ENCODE data around the gene OLFML2A. TPM values are rescaled to one million over a fixed set of nuclear protein-coding genes. Genes with fewer than 3 reads are reported as not detected.

OLFML2A gene
- total RNA-seq, 1 experiment from 2014 or later: 0.99 TPM

DNA sequence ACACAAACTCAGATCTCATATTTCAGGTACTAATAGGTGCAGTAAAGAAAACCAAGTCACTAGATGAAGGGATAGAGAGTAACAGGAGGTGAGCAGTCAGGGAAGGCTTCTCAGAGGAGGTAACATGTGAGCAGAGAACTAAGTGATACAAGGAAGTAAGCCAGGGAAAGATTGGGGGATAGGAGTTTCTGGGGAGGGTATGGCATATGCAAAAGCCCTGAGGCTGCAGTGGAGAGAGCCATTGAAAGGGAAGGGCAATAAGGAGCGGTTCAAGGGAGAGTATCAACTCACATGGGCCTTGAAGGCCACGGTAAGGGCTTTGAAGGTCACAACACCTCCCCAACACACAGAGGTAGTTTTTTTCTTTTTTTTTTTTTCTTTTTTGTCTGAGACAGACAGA, 6.9 kb downstream of the OLFML2A start:
- intact Hi-C loops (cut with micrococcal nuclease; ENCODE audit: unreplicated experiment): no loop called here
- Mint-ChIP-seq H3K36me3 (ENCODE audit: insufficient read depth, unreplicated experiment) (no peaks in the 10 kb centered on the region), H3K27ac (ENCODE audit: unreplicated experiment) (no peak overlapping the region), H3K4me1 (ENCODE audit: low read depth, unreplicated experiment) (peaks cover 21% of the 10 kb centered on the region), H3K9me3 (ENCODE audit: low read depth, unreplicated experiment) (no peaks in the 10 kb centered on the region), H3K4me3 (ENCODE audit: low read depth, unreplicated experiment) (no peak overlapping the region), H3K27me3 (ENCODE audit: unreplicated experiment) (no peaks in the 10 kb centered on the region)
- no peak for TF ChIP-seq CTCF (IDR thresholded peaks at IDR 0.05; ENCODE audit: unreplicated experiment)
- BruUV-seq (replicated peaks): no TSS peak
- DNase-seq: no peak
- CTCF ChIA-PET: no interaction called here

GRCh38 chr9:124784509-124784908, 7.6 kb downstream of the OLFML2A start:
- H3K4me3 Mint-ChIP-seq (ENCODE audit: low read depth, unreplicated experiment): no peak overlapping the region
- CTCF ChIA-PET: no interaction called here

DNA sequence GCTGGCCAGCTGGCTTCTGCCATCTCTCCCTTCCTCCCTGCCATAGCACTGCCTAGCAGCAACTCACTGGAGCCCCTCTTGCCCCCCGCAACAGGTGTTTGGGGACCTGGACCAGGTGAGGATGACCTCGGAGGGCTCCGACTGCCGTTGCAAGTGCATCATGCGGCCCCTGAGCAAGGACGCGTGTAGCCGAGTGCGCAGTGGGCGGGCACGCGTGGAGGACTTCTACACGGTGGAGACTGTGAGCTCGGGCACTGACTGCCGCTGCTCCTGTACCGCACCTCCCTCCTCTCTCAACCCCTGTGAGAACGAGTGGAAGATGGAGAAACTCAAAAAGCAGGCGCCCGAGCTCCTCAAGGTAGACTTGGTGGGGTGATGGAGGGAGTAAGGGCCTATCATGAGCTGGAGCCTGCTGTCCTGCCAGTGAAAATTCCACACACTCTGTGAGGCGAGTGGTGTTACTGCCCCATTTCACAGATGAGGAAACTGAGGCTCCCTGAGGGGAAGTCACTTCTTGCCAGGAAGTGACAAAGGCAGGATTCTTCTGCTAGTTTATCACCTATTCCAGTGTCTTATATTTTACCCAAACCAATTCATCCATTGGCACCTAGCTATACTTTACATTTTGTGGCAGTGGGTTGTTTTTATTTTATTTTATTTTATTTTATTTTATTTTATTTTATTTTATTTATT, 10.1 kb downstream of the OLFML2A start:
- H3K36me3 Mint-ChIP-seq (ENCODE audit: insufficient read depth, unreplicated experiment): no peaks in the 10 kb centered on the region
- CTCF ChIA-PET: interaction anchor here (0.6 kb wide), 1 partner anchor 599 kb away, joined by 4 read pairs; no protein-coding TSS in a partner anchor
- DNase-seq: no peak
- no peaks in the 10 kb centered on the region for H3K4me1 Mint-ChIP-seq (ENCODE audit: low read depth, unreplicated experiment)
- TF ChIP-seq CTCF (IDR thresholded peaks at IDR 0.05; ENCODE audit: unreplicated experiment): no peak
- H3K27me3 Mint-ChIP-seq (ENCODE audit: unreplicated experiment): peaks cover 19% of the 10 kb centered on the region
- no peak overlapping the region for H3K4me3 Mint-ChIP-seq (ENCODE audit: low read depth, unreplicated experiment)
- no peak overlapping the region for H3K27ac Mint-ChIP-seq (ENCODE audit: unreplicated experiment)
- intact Hi-C loops (cut with micrococcal nuclease; ENCODE audit: unreplicated experiment): no loop called here
- BruUV-seq (replicated peaks): no TSS peak
- H3K9me3 Mint-ChIP-seq (ENCODE audit: low read depth, unreplicated experiment): no peaks in the 10 kb centered on the region

More at GRCh38 chr9:124784509-124784908, 7.6 kb downstream of the OLFML2A start:
- H3K36me3 Mint-ChIP-seq (ENCODE audit: insufficient read depth, unreplicated experiment): no peaks in the 10 kb centered on the region
- no peak for DNase-seq
- no peaks in the 10 kb centered on the region for H3K9me3 Mint-ChIP-seq (ENCODE audit: low read depth, unreplicated experiment)
- TF ChIP-seq CTCF (IDR thresholded peaks at IDR 0.05; ENCODE audit: unreplicated experiment): no peak
- intact Hi-C loops (cut with micrococcal nuclease; ENCODE audit: unreplicated experiment): no loop called here
- H3K27ac Mint-ChIP-seq (ENCODE audit: unreplicated experiment): no peak overlapping the region
- H3K27me3 Mint-ChIP-seq (ENCODE audit: unreplicated experiment): no peaks in the 10 kb centered on the region
- H3K4me1 Mint-ChIP-seq (ENCODE audit: low read depth, unreplicated experiment): peaks cover 14% of the 10 kb centered on the region
- BruUV-seq (replicated peaks): no TSS peak

DNA sequence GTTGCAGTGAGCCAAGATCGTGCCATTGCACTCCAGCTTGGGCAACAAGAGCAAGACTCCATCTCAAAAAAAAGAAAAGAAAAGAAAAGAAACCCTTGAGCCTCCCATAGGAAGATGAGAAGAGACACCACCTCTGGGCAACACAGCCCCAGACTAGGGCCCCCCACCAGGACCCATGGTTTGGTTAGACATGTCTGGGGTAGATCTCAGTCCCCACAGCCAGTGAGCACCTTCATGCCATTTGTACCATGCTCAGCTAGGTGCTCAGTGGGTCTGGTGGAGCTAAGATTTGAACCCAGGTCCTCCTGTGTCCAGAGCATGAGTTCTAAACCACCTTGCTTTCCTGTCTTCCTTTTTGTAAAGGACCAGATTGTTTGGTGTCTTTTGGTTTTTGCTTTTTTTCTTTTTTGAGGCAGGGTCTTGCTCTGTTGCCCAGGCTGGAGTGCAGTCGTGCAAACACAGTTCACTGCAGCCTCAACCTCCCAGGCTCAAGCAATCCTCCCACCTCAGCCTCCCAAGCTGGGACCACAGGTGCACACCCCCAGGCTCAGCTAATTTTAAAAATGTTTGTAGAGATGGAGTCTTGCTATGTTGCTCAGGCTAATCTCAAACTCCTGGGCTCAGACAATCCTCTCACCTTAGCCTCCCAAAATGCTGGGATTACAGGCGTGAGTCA, 11.7 kb downstream of the OLFML2A start:
- intact Hi-C loops (cut with micrococcal nuclease; ENCODE audit: unreplicated experiment): no loop called here
- Mint-ChIP-seq H3K9me3 (ENCODE audit: low read depth, unreplicated experiment) (no peaks in the 10 kb centered on the region), H3K4me1 (ENCODE audit: low read depth, unreplicated experiment) (no peaks in the 10 kb centered on the region), H3K4me3 (ENCODE audit: low read depth, unreplicated experiment) (no peak overlapping the region), H3K27ac (ENCODE audit: unreplicated experiment) (no peak overlapping the region), H3K36me3 (ENCODE audit: insufficient read depth, unreplicated experiment) (no peaks in the 10 kb centered on the region), H3K27me3 (ENCODE audit: unreplicated experiment) (peaks cover 25% of the 10 kb centered on the region)
- DNase-seq: no peak
- CTCF ChIA-PET: interaction anchor here (0.5 kb wide), 1 partner anchor 305 kb away, joined by 3 read pairs; no protein-coding TSS in a partner anchor
- BruUV-seq (replicated peaks): no TSS peak
- TF ChIP-seq CTCF (IDR thresholded peaks at IDR 0.05; ENCODE audit: unreplicated experiment): no peak

Measured in Calu3 (cell line).